ENCODE results near the gene S100A7A. TPM values are rescaled to one million over a fixed set of nuclear protein-coding genes. Genes with fewer than 3 reads are reported as not detected.
A peak's percentile ranks its signal among the peaks of the same experiment; 100 is the strongest.

Gene S100A7A
- total RNA-seq: not detected
- long read RNA-seq: 0 reads

- intact Hi-C loops (cut with micrococcal nuclease): no loop called here
- no peak for ATAC-seq
- no peak for DNase-seq
Observed at GRCh38 chr1:153415850-153416570, at the start of gene S100A7A. Gene S100A7A (plus strand): TSS chr1:153416520. CDS start chr1:153418083, 1,563 bp downstream.

GRCh38 chr1:153367090-153367489 is 49.2 kb upstream of the S100A7A start:
- DNase-seq: no peak
- intact Hi-C loops (cut with micrococcal nuclease): no loop called here
- ATAC-seq: peak; percentile 29

- ATAC-seq: peak; percentile 32
- intact Hi-C loops (cut with micrococcal nuclease): no loop called here
- DNase-seq: no peak
Observed at GRCh38 chr1:153368495-153368894, 47.8 kb upstream of the S100A7A start.

GRCh38 chr1:153370146-153370545 is 46.2 kb upstream of the S100A7A start:
- DNase-seq (no peak), ATAC-seq (no peak)
- intact Hi-C loops (cut with micrococcal nuclease): no loop called here

- ATAC-seq (no peak), DNase-seq (no peak)
- intact Hi-C loops (cut with micrococcal nuclease): no loop called here
Observed at GRCh38 chr1:153371231-153371630, 45.1 kb upstream of the S100A7A start.

GRCh38 chr1:153372571-153372970 is 43.7 kb upstream of the S100A7A start:
- ATAC-seq (no peak), DNase-seq (no peak)
- intact Hi-C loops (cut with micrococcal nuclease): no loop called here

- no peak for ATAC-seq
- intact Hi-C loops (cut with micrococcal nuclease): no loop called here
- DNase-seq: no peak
Observed at GRCh38 chr1:153374071-153374470, 42.2 kb upstream of the S100A7A start.

- intact Hi-C loops (cut with micrococcal nuclease): no loop called here
- DNase-seq (no peak), ATAC-seq (no peak)
Observed at GRCh38 chr1:153375511-153375910, 40.8 kb upstream of the S100A7A start, which contains the start of gene S100A12. Gene S100A12 (minus strand): TSS chr1:153375621. CDS start chr1:153374592, 1,029 bp downstream.

- ATAC-seq (no peak), DNase-seq (no peak)
- intact Hi-C loops (cut with micrococcal nuclease): no loop called here
Observed at GRCh38 chr1:153379591-153379990, 36.7 kb upstream of the S100A7A start.

GRCh38 chr1:153380711-153381110 is 35.6 kb upstream of the S100A7A start:
- intact Hi-C loops (cut with micrococcal nuclease): no loop called here
- ATAC-seq: no peak
- DNase-seq: no peak

GRCh38 chr1:153384958-153385580 is 31.3 kb upstream of the S100A7A start:
- no peak for DNase-seq
- intact Hi-C loops (cut with micrococcal nuclease): no loop called here
- ATAC-seq: no peak

- intact Hi-C loops (cut with micrococcal nuclease): no loop called here
- ATAC-seq (peak; percentile 63), DNase-seq (peak; percentile 51)
Observed at GRCh38 chr1:153386500-153386901, 29.8 kb upstream of the S100A7A start.

- ATAC-seq (no peak), DNase-seq (no peak)
- intact Hi-C loops (cut with micrococcal nuclease): no loop called here
Observed at GRCh38 chr1:153387001-153387400, 29.3 kb upstream of the S100A7A start.

GRCh38 chr1:153387785-153388184 is 28.5 kb upstream of the S100A7A start:
- no peak for ATAC-seq
- intact Hi-C loops (cut with micrococcal nuclease): no loop called here
- DNase-seq: no peak

- DNase-seq (no peak), ATAC-seq (no peak)
- intact Hi-C loops (cut with micrococcal nuclease): no loop called here
Observed at GRCh38 chr1:153389401-153389800, 26.9 kb upstream of the S100A7A start.

GRCh38 chr1:153389973-153390879 is 26.1 kb upstream of the S100A7A start:
- intact Hi-C loops (cut with micrococcal nuclease): no loop called here
- DNase-seq (no peak), ATAC-seq (no peak)

GRCh38 chr1:153390938-153391710 is 25.2 kb upstream of the S100A7A start, which contains the start of gene S100A8:
Gene S100A8 (minus strand): TSS chr1:153391073. CDS start chr1:153390535, 538 bp downstream.
- ATAC-seq: peak; percentile 88
- DNase-seq: peak; percentile 88
- intact Hi-C loops (cut with micrococcal nuclease): no loop called here

- no peak for ATAC-seq
- DNase-seq: no peak
- intact Hi-C loops (cut with micrococcal nuclease): no loop called here
Observed at GRCh38 chr1:153392258-153392657, 24.1 kb upstream of the S100A7A start.

GRCh38 chr1:153392822-153393221 is 23.5 kb upstream of the S100A7A start:
- intact Hi-C loops (cut with micrococcal nuclease): no loop called here
- ATAC-seq (no peak), DNase-seq (no peak)

Data from left ventricle myocardium superior (tissue), 1 donor.